GM10847 (cell line): ENCODE data around the gene SZRD1.
A peak's percentile ranks its signal among the peaks of the same experiment; 100 is the strongest.

Experiments
- POLR2A ChIP-seq: IDR thresholded peaks from 2 replicates; pipeline ENCODE4 v1.6.1; 2011; ENCODE audit not compliant: insufficient read length; ENCODE audit errors: extremely low read depth

SZRD1 gene

DNA sequence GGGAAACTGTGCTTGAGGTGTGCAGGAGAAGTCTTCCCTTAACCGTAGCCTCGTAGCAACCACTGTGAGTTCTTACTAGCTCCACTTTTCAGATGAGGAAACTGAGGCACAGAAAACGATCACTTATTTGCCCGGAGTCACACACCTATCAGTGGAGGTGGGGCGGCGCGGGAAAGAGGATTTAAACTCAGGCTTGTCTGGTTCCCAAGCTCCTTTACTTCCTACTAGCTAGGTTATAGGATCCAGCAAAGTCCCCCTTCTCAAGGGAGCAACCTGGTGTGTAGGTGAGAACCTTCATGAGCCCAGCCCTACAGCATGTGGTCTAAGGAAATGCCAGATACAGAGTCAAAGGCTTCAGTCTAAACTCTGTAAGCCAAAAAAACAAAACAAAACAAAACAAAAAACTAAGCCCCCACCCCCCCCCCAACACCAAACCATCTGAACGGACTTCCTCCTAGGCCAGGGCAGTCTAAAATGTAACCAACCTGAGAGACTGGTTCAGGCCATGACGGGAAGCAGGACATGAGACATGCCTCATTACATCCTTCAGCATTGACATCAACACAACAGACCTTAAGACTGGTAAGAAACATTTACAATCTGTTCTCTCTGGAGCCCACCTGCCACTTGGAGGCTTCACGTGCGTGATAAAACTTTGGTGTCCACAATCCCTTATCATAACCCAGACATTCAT, 14.1 kb upstream of the SZRD1 start:
- TF ChIP-seq POLR2A, result no peak

DNA sequence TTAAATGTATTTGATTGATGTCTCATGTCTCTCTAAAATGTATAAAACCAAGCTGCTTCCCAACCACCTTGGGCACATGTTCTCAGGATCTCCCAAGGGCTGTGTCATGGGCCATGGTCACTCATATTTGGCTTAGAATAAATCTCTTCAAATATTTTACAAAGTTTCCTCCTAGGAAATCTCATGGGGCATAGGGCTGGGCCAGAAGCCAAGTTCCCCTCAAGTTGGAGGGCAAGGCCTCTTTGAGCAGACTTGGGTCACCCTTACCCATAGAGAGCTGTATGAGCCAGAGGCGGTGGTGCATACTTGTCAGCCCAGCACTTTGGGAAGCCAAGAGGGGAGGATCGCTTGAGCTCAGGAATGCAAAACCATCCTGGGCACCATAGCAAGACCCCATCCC, 12.4 kb upstream of the SZRD1 start:
- no peak for TF ChIP-seq POLR2A

DNA sequence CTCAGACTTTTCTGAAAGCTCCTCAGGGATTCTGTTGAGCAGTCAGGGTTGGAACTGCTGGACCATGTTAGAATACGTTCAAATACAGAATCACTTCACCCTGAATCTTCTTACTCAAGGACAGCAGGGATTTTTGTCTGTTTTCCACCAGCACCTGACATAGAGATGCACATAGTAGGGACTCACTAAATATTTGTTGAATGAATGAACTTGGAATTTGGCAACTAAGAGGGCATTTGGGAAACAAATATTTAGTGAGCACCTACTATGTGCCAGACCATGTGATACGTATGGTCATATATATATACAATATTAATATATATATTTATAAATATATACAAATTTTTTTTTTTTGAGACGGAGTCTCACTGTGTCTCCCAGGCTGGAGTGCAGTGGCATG, 10.2 kb upstream of the SZRD1 start:
- no peak for TF ChIP-seq POLR2A

DNA sequence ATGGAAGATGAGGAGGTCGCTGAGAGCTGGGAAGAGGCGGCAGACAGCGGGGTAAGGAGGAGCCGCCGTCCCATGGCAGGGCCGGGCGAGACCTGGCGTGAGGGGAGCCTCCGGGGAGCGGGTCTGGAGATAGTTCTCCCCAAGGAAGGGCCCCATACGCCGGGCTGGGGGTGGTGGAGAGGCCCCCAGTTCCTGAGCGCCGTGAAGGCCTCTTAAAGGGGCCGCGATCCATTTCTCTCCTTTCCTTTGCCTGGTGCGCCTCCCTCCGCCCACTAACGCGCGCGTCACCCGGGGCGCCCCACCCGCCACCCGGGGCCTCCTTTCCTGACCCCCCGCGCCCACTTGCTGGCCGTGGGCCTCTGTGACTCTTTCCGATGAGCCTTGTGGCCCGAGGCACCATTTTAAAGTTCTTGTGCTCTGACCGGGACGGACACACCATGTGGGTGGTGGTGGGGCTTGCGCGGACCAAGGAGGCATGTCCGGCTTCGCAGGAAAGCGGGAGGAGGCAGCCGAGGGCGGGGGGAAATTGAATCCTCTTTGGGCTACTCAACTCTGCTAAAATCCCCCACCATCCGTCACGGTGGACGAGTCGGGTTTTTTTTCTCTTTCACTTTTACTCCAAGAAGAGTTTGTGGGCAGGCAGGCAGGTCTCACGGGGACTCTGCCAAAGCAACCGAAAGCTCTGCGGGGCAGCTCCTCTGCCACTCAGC, 371 bp downstream of the SZRD1 start:
- peak; percentile 43 for TF ChIP-seq POLR2A

DNA sequence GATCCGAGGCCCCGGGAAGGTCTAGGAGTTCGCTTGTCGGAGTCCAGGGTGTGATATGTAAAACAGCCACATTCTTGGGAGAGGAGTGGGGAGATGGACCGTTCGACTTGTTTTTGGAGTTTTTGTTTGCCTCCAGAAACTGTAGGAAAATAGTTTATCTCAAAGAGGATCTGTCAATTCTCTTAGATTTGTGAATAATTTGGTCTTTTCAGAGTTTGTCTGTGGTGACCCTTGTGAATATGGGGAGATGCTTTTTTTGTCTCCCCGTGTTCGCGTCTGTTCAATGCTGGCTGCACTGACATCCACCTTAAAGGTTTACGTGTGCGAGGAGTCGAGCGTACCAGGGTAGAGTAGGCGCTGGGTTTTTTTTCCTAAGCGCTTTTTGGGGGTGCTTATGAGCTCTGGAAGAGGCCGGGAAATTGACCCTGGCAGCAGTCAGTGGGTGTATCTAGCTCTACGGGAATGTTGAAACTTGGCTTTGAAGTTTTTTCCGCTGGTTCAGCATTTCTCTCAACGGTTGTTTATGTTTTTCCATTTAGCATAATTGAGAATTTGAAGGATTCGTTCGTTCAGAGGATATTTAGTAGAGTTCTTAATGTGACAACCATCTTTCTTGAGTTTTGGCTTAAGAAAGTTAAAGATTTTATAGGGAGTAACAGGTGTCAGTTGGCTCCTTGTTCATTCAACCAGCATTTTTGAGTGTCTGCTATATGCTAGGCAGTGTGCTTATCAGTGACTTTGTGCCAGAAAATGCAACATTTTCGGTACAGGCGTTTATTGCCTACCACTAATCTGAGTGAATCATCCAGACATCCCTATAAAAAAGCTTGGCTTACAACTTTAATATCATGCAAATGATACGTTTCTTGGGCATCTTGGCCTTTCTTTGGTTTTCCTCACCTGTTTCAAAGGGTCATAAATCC, 1.2 kb downstream of the SZRD1 start:
- TF ChIP-seq POLR2A, result no peak

DNA sequence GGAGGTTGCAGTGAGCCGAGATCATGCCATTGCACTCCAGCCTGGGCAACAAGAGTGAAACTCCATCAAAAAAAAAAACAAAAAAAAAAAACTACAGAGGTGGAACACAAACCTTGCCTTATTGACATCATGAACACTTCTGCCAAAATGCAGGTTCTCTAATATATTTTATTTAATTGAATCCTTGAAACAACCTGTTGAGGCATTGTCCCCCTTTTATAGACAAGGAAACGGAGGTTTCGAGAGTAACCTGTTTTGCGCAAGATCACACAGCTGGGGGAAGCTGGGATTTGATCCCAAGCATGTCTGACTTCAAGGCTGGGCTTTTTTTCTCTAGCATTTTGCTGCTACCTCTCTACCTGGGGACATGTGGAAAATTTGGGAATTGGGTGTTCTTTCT, 2.8 kb downstream of the SZRD1 start:
- no peak for TF ChIP-seq POLR2A

DNA sequence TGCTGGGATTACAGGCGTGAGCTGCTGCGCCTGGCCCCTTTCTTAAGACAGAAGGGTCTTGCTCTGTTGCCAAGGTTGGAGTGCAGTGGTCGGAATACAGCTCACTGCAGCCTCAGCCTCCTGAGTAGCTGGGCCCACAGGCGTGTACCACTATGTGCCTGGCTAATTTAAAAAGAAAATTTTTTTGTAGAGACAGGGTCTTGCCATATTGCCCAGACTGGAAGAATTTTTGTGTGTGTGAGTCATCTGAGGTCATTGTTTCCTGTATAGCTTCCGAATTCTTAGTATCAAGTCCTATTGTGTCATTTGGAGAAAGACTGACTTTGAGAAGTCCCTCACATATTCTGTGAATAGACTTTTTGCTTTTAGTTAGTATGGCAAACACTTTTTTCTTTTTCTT, 4.7 kb downstream of the SZRD1 start:
- TF ChIP-seq POLR2A, result no peak

DNA sequence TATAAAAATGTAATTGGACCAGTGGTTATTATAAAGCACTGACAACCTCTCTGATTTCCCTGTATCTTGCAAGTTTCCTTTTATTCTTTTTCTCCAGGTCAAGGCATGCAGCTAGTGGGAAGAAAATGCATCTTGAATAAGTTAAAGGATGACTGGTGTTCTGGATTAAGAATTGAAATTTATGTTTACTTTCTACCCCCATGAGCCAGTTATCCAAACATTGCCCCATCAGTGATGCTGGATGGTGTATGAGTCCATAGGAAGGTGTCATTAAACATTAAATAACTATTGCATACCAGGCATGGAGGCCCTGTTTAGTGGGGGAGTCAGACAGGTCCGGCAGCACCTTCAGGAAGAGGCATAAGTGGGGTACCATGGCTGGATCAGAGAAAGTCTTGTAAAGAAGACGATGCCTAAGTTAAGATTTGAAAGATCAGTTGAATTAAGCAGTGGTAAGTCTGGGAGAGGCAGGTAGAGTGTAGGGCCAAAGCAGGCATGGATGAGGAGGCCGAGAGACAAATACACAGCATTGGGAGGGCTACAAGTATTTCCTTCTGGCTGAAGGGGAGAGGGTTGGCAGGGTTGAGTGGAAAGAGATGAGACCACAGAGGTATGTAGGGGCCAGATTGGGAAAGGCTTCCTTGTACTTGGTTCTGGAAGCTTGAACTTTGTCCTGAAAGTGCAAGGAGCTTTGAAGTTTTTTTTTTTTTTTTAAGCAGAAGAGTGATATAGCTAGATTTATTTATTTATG, 5.7 kb downstream of the SZRD1 start:
- no peak for TF ChIP-seq POLR2A

DNA sequence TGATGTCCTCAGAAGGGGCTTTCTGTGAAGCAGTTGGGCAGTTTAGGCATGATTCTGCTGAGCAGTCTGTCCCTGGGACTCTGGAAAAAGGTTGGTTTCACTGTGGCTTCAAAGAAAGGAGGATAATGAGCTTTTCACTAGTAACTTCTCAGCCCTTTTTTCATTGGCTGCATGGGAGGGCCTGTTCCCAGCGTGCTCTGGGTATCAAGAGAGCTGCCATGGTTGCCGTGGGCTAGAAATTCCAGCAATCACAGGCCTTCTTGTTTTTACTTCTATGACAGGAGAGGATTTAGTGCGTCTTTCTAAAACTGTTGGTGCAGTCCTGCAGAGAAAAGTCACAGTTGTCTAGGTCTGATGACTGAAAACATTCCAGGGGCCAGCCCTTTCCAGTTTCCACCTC, 7.2 kb downstream of the SZRD1 start:
- no peak for TF ChIP-seq POLR2A

DNA sequence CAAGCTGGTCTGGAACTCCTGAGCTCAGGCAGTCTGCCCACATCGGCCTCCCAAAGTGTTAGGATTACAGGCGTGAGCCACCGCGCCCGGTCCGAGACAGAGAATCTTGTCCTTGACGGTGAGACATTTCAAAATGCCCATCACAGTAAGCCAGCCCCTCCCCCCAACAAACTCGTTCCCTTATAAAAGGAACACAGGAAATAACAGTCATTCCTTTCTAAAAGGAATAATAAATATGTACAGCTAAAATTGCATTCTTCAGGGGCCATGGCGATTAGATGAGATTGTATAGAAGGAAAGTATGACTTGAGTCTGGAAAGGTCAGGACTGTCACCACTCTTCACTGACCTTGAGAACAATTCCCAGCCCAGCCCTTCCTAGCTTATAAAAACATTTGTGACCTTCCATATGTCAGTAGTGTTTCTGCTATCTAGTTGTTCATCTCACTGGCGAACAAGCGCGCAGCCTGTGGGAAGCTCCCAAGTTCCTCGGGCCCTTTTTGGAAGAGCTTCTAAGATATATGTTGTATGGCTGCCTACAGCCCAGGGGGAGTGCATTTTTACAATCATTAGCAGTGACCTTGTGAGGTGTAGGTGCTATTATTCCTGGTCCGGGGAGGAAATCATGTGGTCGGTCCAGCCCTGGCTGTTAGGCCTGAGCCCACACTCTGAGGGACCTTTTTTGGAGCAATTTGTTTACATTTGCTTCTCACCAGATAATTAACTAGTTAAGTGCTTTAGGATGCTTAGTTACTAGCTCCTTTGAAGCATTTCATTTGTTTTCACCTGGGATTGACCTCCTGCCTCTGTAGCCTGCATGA, 8.7 kb downstream of the SZRD1 start:
- TF ChIP-seq POLR2A, result no peak

DNA sequence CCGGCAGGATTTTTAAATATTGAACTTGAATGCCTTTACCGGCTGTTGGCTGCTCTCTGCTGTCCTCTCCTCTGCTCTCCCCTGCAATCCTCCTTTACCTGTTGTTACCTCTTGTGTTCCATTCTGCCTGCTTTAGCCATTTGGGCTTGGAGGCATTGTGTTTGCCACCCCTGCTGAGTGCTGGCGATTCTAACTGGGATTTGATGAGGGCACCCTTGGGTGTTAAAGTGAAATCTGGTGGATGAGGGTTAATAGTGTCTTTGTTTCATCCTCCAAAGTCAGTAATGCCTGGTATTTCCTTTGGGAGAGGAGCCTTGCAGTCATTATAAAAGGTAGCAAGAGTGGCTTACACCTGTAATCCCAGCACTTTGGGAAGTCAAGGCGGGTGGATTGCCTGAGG, 9.9 kb downstream of the SZRD1 start:
- no peak for TF ChIP-seq POLR2A

DNA sequence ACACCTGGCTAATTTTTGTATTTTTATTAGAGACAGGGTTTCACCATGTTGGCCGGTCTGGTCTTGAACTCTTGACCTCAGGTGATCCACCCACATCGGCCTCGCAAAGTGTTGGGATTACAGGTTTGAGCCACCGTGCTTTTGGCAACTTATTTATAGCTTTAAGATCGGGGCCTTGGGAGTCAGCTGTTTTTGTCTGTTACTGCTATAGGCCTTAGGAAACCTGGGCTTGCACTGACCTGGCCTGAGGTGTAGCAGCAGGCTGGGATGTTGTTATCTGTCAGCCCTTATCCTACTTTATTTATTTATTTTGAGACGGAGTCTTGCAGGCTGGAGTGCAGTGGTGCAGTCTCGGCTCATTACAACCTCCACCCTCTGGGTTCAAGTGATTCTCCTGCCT, 11.4 kb downstream of the SZRD1 start:
- TF ChIP-seq POLR2A, result no peak

DNA sequence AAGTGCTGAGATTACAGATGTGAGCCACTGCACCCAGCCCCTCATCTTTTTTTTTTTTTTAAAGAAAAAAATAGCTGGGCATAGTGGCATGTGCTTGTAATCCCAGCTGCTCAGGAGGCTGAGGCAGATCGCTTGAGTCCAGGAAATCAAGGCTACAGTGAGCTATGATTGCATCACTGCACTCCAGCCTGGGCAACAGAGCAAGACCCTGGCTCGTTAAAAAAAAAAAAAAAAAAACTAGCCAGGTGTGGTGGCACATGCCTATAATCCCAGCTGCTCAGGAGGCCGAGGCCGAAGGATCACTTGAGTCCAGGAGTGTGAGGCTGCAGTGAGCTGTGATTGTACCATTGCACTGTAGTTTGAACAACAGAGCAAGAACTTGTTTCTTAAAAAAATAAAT, 13.8 kb downstream of the SZRD1 start:
- no peak for TF ChIP-seq POLR2A

DNA sequence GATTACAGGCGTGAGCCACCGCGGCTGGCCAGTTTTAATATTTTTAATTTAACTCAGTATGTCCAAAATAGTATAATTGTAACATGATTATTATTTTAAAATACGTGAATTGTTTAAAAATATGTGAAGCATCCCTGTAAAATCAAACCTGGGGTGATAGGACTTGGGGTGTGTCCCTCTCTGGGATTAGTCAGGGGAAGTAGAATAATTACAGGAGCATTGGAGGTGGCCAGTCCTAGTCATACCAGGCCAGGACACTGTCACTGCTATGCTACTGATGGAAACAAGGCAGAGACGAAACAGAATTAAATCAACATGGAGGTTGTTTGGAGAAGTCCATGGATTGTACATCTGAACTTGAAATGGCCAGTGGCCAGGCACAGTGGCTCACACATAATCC, 16.8 kb downstream of the SZRD1 start:
- no peak for TF ChIP-seq POLR2A
